ENCODE measurements around the gene SFMBT1. TPM values are rescaled to one million over a fixed set of nuclear protein-coding genes. Genes with fewer than 3 reads are reported as not detected.

Gene SFMBT1, protein sequence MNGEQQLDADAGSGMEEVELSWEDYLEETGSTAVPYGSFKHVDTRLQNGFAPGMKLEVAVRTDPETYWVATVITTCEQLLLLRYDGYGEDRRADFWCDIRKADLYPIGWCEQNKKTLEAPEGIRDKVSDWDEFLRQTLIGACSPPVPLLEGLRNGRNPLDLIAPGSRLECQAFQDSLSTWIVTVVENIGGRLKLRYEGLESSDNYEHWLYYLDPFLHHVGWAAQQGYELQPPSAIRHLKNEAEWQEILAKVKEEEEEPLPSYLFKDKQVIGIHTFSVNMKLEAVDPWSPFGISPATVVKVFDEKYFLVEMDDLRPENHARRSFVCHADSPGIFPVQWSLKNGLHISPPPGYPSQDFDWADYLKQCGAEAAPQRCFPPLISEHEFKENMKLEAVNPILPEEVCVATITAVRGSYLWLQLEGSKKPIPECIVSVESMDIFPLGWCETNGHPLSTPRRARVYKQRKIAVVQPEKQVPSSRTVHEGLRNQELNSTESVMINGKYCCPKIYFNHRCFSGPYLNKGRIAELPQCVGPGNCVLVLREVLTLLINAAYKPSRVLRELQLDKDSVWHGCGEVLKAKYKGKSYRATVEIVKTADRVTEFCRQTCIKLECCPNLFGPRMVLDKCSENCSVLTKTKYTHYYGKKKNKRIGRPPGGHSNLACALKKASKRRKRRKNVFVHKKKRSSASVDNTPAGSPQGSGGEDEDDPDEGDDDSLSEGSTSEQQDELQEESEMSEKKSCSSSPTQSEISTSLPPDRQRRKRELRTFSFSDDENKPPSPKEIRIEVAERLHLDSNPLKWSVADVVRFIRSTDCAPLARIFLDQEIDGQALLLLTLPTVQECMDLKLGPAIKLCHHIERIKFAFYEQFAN
- total RNA-seq (3.1 and 6.1 TPM in 2 replicates), polyA plus RNA-seq (3.4 and 4.2 TPM in 2 replicates)

DNA sequence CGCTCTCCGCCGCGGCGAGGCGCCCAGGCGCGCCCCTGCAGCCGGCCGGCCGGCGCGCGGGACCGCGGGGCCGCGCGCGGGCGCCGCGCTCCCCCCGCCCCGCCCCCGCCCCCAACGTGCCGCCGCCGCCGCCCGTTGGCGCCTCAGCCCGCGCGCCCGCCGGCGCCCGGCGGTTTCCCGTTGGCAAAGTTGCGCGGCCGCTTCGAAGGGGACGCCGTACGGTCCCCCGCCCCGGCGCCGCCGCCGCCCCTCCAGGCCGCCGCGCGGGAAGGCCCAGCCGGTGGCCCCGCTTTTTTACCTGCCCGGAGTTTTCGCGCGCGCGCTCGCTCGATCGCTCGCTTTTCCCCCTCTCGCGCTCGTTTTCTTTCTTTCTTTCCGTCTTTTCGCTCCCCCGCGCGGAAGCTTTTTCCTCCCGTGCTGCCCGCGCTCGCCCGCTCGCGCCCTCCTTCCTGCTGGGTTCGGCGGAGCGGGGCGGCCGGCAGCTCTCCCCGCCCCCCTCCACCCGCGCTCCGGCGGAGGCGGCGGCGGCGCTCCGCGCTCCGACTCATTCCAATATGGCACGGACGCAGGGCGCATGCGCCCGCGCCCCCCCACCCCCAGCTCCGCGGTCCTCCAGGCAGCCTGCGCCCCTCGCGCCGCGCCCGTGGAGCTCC, at the start of gene SFMBT1:
TSS of gene SFMBT1 (minus strand) at position 556 of the 653 bp plus-strand sequence. CDS start 76,945 bp downstream, outside the sequence.
- H3K4me3 ChIP-seq, result peak within 1 kb of the TSS; percentile 95
- H3K4me1 ChIP-seq (ENCODE audit: low read depth), result no peaks in the 10 kb centered on the region
- H3K36me3 ChIP-seq, result no peaks in the 10 kb centered on the region
- H3K27ac ChIP-seq, result no peak within 1 kb of the TSS
- TF ChIP-seq, protein P1, sequence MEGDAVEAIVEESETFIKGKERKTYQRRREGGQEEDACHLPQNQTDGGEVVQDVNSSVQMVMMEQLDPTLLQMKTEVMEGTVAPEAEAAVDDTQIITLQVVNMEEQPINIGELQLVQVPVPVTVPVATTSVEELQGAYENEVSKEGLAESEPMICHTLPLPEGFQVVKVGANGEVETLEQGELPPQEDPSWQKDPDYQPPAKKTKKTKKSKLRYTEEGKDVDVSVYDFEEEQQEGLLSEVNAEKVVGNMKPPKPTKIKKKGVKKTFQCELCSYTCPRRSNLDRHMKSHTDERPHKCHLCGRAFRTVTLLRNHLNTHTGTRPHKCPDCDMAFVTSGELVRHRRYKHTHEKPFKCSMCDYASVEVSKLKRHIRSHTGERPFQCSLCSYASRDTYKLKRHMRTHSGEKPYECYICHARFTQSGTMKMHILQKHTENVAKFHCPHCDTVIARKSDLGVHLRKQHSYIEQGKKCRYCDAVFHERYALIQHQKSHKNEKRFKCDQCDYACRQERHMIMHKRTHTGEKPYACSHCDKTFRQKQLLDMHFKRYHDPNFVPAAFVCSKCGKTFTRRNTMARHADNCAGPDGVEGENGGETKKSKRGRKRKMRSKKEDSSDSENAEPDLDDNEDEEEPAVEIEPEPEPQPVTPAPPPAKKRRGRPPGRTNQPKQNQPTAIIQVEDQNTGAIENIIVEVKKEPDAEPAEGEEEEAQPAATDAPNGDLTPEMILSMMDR (IDR thresholded peaks at IDR 0.05; ENCODE audit: low read depth, low read length), result no peak
- peak; percentile 73 to 76 for DNase-seq (ENCODE audit: low read depth in 1 of 2, low spot score in 1 of 2)
- no peaks in the 10 kb centered on the region for H3K9me3 ChIP-seq (ENCODE audit: low read depth)
- H3K27me3 ChIP-seq, result peaks cover 81% of the 10 kb centered on the region

DNA sequence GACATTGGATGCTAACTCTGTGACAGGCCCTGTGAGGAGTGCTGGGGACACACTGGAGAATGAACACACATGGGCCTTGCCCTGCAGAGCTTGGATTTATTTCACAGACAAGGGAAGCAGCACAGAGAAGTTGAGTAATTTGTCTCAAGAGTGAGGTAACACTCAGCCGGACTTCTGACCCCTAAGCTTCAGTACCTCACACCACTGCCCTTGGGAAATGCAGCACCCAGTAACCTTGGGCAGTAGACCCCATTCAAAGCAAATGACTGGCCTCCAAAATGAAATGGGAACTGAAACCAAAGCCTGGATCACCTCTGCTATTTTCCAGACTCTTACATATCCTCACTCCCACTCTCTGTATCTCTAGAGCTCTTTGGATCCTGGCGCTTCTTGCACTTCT, 47.1 kb upstream of the SFMBT1 start:
- H3K27me3 ChIP-seq, result peaks cover 78% of the 10 kb centered on the region
- H3K27ac ChIP-seq, result no peak overlapping the region
- H3K4me3 ChIP-seq, result no peak overlapping the region
- DNase-seq (ENCODE audit: low read depth in 1 of 2, low spot score in 1 of 2), result peak in 1 of 2 donors; percentile 56
- H3K4me1 ChIP-seq (ENCODE audit: low read depth), result peaks cover 4% of the 10 kb centered on the region
- no peaks in the 10 kb centered on the region for H3K9me3 ChIP-seq (ENCODE audit: low read depth)
- TF ChIP-seq, protein P1 (IDR thresholded peaks at IDR 0.05; ENCODE audit: low read depth, low read length), result no peak
- no peaks in the 10 kb centered on the region for H3K36me3 ChIP-seq

DNA sequence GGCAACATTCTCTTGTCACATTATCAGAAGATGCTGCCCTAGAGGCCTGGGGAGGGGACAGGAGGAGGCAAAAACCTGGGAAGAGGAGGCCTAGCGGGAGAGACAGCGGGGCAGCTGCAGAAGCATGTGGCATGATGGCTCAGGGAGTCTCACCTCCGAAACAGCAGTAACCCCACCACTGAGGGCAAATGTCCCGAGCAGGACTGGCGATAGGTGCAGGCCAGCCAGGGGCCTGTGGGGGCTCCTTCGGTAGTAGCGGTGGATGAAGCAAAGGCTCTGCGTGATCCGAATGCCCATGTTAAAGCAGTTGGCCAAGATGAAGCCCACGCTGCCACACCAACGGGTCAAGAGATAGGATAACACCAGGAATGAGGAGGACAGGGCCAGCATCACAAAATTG, 46.3 kb upstream of the SFMBT1 start:
- no peak for DNase-seq (ENCODE audit: low read depth in 1 of 2, low spot score in 1 of 2)
- Histone ChIP-seq H3K36me3 (no peaks in the 10 kb centered on the region), H3K27ac (no peak overlapping the region), H3K27me3 (peaks cover 78% of the 10 kb centered on the region), H3K4me1 (ENCODE audit: low read depth) (peaks cover 4% of the 10 kb centered on the region), H3K9me3 (ENCODE audit: low read depth) (no peaks in the 10 kb centered on the region), H3K4me3 (no peak overlapping the region)
- TF ChIP-seq, protein P1 (IDR thresholded peaks at IDR 0.05; ENCODE audit: low read depth, low read length), result no peak

DNA sequence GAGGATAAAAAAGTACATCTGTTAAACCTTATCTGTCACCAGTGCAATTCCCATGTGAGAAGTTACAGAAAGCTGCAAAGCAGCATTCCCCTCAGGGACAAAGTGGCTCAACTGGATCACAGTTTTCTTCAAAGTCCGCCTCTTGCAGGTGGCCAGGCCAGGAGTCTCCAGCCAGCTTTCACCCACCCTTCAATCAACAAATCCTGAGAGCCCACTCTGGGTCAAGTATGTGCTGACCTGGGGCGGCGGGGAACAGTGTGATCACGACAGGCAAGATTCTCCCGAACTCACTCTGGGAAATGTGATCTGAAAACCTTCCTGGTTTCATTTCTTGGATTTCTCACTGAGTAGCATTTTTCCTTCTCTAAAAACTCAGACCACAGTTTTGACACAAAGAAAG, 45.1 kb upstream of the SFMBT1 start:
- Histone ChIP-seq H3K9me3 (ENCODE audit: low read depth) (no peaks in the 10 kb centered on the region), H3K36me3 (no peaks in the 10 kb centered on the region), H3K27ac (no peak overlapping the region), H3K4me3 (no peak overlapping the region), H3K4me1 (ENCODE audit: low read depth) (peaks cover 4% of the 10 kb centered on the region), H3K27me3 (peaks cover 79% of the 10 kb centered on the region)
- TF ChIP-seq, protein P1 (IDR thresholded peaks at IDR 0.05; ENCODE audit: low read depth, low read length), result no peak
- DNase-seq (ENCODE audit: low read depth in 1 of 2, low spot score in 1 of 2), result peak in 1 of 2 donors; percentile 63

DNA sequence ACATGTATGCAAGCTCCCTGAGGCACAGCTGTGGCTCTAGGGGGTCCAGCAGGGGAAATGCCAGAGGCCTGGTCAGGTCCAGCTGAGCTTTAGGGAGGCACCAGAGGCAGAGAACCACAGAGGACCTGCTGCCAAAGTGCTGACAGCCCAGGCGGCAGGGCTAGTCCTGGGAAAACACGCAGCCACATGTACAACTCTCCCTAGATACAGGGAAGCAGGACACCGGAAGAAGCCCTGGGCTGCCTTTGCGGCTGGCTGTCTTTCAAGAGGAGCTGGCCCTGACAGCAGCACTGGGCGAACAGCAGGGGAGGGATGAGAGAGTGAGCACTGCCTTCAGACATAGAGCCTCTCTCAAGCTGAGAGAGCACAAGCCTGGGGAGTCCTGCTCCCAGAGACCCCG, 43.6 kb upstream of the SFMBT1 start:
- Histone ChIP-seq H3K4me3 (no peak overlapping the region), H3K9me3 (ENCODE audit: low read depth) (no peaks in the 10 kb centered on the region), H3K27ac (no peak overlapping the region), H3K4me1 (ENCODE audit: low read depth) (peaks cover 7% of the 10 kb centered on the region), H3K27me3 (peaks cover 78% of the 10 kb centered on the region), H3K36me3 (no peaks in the 10 kb centered on the region)
- TF ChIP-seq, protein P1 (IDR thresholded peaks at IDR 0.05; ENCODE audit: low read depth, low read length), result no peak
- DNase-seq (ENCODE audit: low read depth in 1 of 2, low spot score in 1 of 2), result peak in 1 of 2 donors; percentile 64

Data from cardiac muscle cell (in vitro differentiated cells and primary cell).